ENCODE results near the gene IGFBPL1. TPM values are rescaled to one million over a fixed set of nuclear protein-coding genes. Genes with fewer than 3 reads are reported as not detected.

IGFBPL1 gene
- total and polyA plus RNA-seq, 2 of the 13 experiments (the other 11 are each of a cell fraction or from before 2014, with no cell fraction given) = 0.24 TPM; not detected in 1

- TF ChIP-seq BATF2 (CRISPR knock-in tag; IDR thresholded peaks at IDR 0.05) = no peak
- TF ChIP-seq ZBTB44 (CRISPR knock-in tag; IDR thresholded peaks at IDR 0.05) = no peak
- TF ChIP-seq SRF (IDR thresholded peaks at IDR 0.05; ENCODE audit: low read depth, low read length) = no peak
- no peak for TF ChIP-seq STAT6 (CRISPR knock-in tag; IDR thresholded peaks at IDR 0.05; ENCODE audit: borderline replicate concordance)
- no peak for TF ChIP-seq SOX5 (CRISPR knock-in tag; IDR thresholded peaks at IDR 0.05; ENCODE audit: borderline replicate concordance)
- TF ChIP-seq HIVEP1 (CRISPR knock-in tag; IDR thresholded peaks at IDR 0.05) = peak; percentile 91
- TF ChIP-seq POLR2AphosphoS2 (IDR thresholded peaks at IDR 0.05; ENCODE audit: low read depth, low read length) = no peak
- peak; percentile 13; the same call in 1 of the 2 replicates for TF ChIP-seq TARDBP (CRISPR knock-in tag; IDR thresholded peaks at IDR 0.05)
- TF ChIP-seq ZNF670 (CRISPR knock-in tag; IDR thresholded peaks at IDR 0.05; ENCODE audit: borderline replicate concordance) = no peak
- no peak for TF ChIP-seq MAFG (CRISPR knock-in tag; IDR thresholded peaks at IDR 0.05)
- TF ChIP-seq ZNF879 (CRISPR knock-in tag; IDR thresholded peaks at IDR 0.05) = no peak
- TF ChIP-seq ZNF644 (CRISPR knock-in tag; IDR thresholded peaks at IDR 0.05; ENCODE audit: low read depth) = no peak
- TF ChIP-seq ZFP91 (CRISPR knock-in tag; IDR thresholded peaks at IDR 0.05; ENCODE audit: borderline replicate concordance) = peak; percentile 88; the same call in 1 of the 2 replicates
- TF ChIP-seq ZNF75D (CRISPR knock-in tag; IDR thresholded peaks at IDR 0.05; ENCODE audit: borderline replicate concordance) = no peak
- TF ChIP-seq JUN (CRISPR knock-in tag; IDR thresholded peaks at IDR 0.05) = no peak
- TF ChIP-seq MTA3 (CRISPR knock-in tag; IDR thresholded peaks at IDR 0.05) = no peak
- no peak; the same call in 1 of the 2 replicates for TF ChIP-seq POGK (CRISPR knock-in tag; conservative IDR thresholded peaks at IDR 0.05)
- no peak for TF ChIP-seq GTF2F1 (IDR thresholded peaks at IDR 0.05; ENCODE audit: low read length)
- no peak for TF ChIP-seq ZBTB34 (CRISPR knock-in tag; IDR thresholded peaks at IDR 0.05)
Measured at GRCh38 chr9:38392235-38393127, 31.8 kb downstream of the IGFBPL1 start, which contains the start of gene ALDH1B1 (continued).

All from HepG2 (cell line).